ENCODE measurements around the gene CFTR.

GRCh38 chr7:117555260-117555659 is 75.4 kb downstream of the CFTR start:
- TF ChIP-seq CTCF (IDR thresholded peaks at IDR 0.05) = no peak
- TF ChIP-seq POLR2A (IDR thresholded peaks at IDR 0.05) = no peak

Measured in Peyer's patch (tissue), 4 donors.